DMS53 treated with DMSO at 0.1 percent for 48 hours (cell line): ENCODE data around the gene POLR2J3.
"Not testable (repeated sequence)": the region's sequence is repeated elsewhere in the genome, so short reads cannot be mapped to it uniquely, and the experiment has no call there.

ENCODE experiments used
- DNase-seq: peaks from one replicate; lab custom pipeline; 2025; ENCODE audit not compliant: unreplicated experiment; lab: John Stamatoyannopoulos, UW

Gene POLR2J3

GRCh38 chr7:102572261-102573239 lies at the start of gene POLR2J3:
TSS of gene POLR2J3 (minus strand) at chr7:102572583. CDS start at chr7:102572521, 62 bp downstream.
- not testable (repeated sequence) for DNase-seq

GRCh38 chr7:102618122-102618521 lies 45.7 kb upstream of the POLR2J3 start:
- DNase-seq: not testable (repeated sequence)

- DNase-seq: not testable (repeated sequence)
Measured at GRCh38 chr7:102616507-102617125, 44.2 kb upstream of the POLR2J3 start, which contains the start of gene RASA4. TSS of gene RASA4 (minus strand) at chr7:102616756. CDS start at chr7:102616689, 67 bp downstream.

- not testable (repeated sequence) for DNase-seq
Measured at GRCh38 chr7:102615930-102616329, 43.5 kb upstream of the POLR2J3 start.

- not testable (repeated sequence) for DNase-seq
Measured at GRCh38 chr7:102614873-102615272, 42.5 kb upstream of the POLR2J3 start.

- DNase-seq: not testable (repeated sequence)
Measured at GRCh38 chr7:102614346-102614697, 41.9 kb upstream of the POLR2J3 start.

GRCh38 chr7:102613575-102614345 lies 41.4 kb upstream of the POLR2J3 start:
- DNase-seq: not testable (repeated sequence)

- DNase-seq: not testable (repeated sequence)
Measured at GRCh38 chr7:102611675-102612325, 39.4 kb upstream of the POLR2J3 start.

GRCh38 chr7:102611013-102611674 lies 38.8 kb upstream of the POLR2J3 start:
- DNase-seq: not testable (repeated sequence)

- DNase-seq: not testable (repeated sequence)
Measured at GRCh38 chr7:102610441-102610840, 38.1 kb upstream of the POLR2J3 start.

GRCh38 chr7:102609734-102610133 lies 37.4 kb upstream of the POLR2J3 start:
- not testable (repeated sequence) for DNase-seq

- not testable (repeated sequence) for DNase-seq
Measured at GRCh38 chr7:102606848-102607247, 34.5 kb upstream of the POLR2J3 start.

- not testable (repeated sequence) for DNase-seq
Measured at GRCh38 chr7:102604431-102605145, 32.2 kb upstream of the POLR2J3 start.

GRCh38 chr7:102602317-102602716 lies 29.9 kb upstream of the POLR2J3 start:
- DNase-seq: not testable (repeated sequence)

- not testable (repeated sequence) for DNase-seq
Measured at GRCh38 chr7:102599699-102600098, 27.3 kb upstream of the POLR2J3 start.

- not testable (repeated sequence) for DNase-seq
Measured at GRCh38 chr7:102596036-102596435, 23.7 kb upstream of the POLR2J3 start.

GRCh38 chr7:102593637-102594334 lies 21.4 kb upstream of the POLR2J3 start:
- DNase-seq: not testable (repeated sequence)

GRCh38 chr7:102592477-102593019 lies 20.2 kb upstream of the POLR2J3 start:
- DNase-seq: not testable (repeated sequence)
